ENCODE data around the gene RAB7A. TPM values are rescaled to one million over a fixed set of nuclear protein-coding genes. Genes with fewer than 3 reads are reported as not detected.

The RAB7A gene
- total RNA-seq, 1 experiment from 2014 or later = 284 TPM

GRCh38 chr3:128861491-128861890, 135.5 kb downstream of the RAB7A start:
- no TSS peak for BruUV-seq (replicated peaks)
- H3K27me3 ChIP-seq (replicated peaks; ENCODE audit: control insufficient read depth, insufficient read depth, low read length) = no peaks in the 10 kb centered on the region
- H3K9me3 ChIP-seq = peaks cover 23% of the 10 kb centered on the region
- H3K27ac Mint-ChIP-seq (ENCODE audit: unreplicated experiment) = no peak overlapping the region
- no peaks in the 10 kb centered on the region for H3K27me3 Mint-ChIP-seq (ENCODE audit: insufficient read depth, unreplicated experiment)
- H3K36me3 Mint-ChIP-seq (ENCODE audit: insufficient read depth, unreplicated experiment) = no peaks in the 10 kb centered on the region
- peaks cover 37% of the 10 kb centered on the region for H3K9me3 Mint-ChIP-seq (ENCODE audit: unreplicated experiment)
- H3K4me1 ChIP-seq = no peaks in the 10 kb centered on the region
- H3K4me3 Mint-ChIP-seq (ENCODE audit: unreplicated experiment) = no peak overlapping the region
- ChIA-PET POLR2A (no interaction called here), CTCF (no interaction called here)
- H3K4me1 Mint-ChIP-seq (ENCODE audit: low read depth, unreplicated experiment) = no peaks in the 10 kb centered on the region
- no peak for DNase-seq
- intact Hi-C loops (cut with micrococcal nuclease; ENCODE audit: unreplicated experiment) = no loop called here
- no peak overlapping the region for H3K4me3 ChIP-seq (ENCODE audit: low read depth, low read length)
- H3K36me3 ChIP-seq (ENCODE audit: control insufficient read depth, insufficient read depth, low read length) = no peaks in the 10 kb centered on the region
- TF ChIP-seq CTCF (IDR thresholded peaks at IDR 0.05; ENCODE audit: insufficient read depth in 1 of 2, low read depth in 1 of 2, low read length in 1 of 2, severe bottlenecking in 1 of 2, unreplicated experiment in 1 of 2) = no peak

GRCh38 chr3:128863560-128863959, 137.6 kb downstream of the RAB7A start:
- no TSS peak for BruUV-seq (replicated peaks)
- ChIA-PET CTCF (no interaction called here), POLR2A (no interaction called here)

More at GRCh38 chr3:128863560-128863959, 137.6 kb downstream of the RAB7A start:
- peaks cover 16% of the 10 kb centered on the region for H3K9me3 Mint-ChIP-seq (ENCODE audit: unreplicated experiment)
- H3K4me3 Mint-ChIP-seq (ENCODE audit: unreplicated experiment) = no peak overlapping the region
- intact Hi-C loops (cut with micrococcal nuclease; ENCODE audit: unreplicated experiment) = no loop called here
- no peak for DNase-seq
- H3K36me3 Mint-ChIP-seq (ENCODE audit: insufficient read depth, unreplicated experiment) = no peaks in the 10 kb centered on the region
- H3K27ac Mint-ChIP-seq (ENCODE audit: unreplicated experiment) = no peak overlapping the region
- no peaks in the 10 kb centered on the region for H3K36me3 ChIP-seq (ENCODE audit: control insufficient read depth, insufficient read depth, low read length)
- no peaks in the 10 kb centered on the region for H3K4me1 ChIP-seq
- H3K9me3 ChIP-seq = peaks cover 20% of the 10 kb centered on the region
- H3K4me1 Mint-ChIP-seq (ENCODE audit: low read depth, unreplicated experiment) = no peaks in the 10 kb centered on the region
- no peaks in the 10 kb centered on the region for H3K27me3 ChIP-seq (replicated peaks; ENCODE audit: control insufficient read depth, insufficient read depth, low read length)
- no peak overlapping the region for H3K4me3 ChIP-seq (ENCODE audit: low read depth, low read length)
- no peak for TF ChIP-seq CTCF (IDR thresholded peaks at IDR 0.05; ENCODE audit: insufficient read depth in 1 of 2, low read depth in 1 of 2, low read length in 1 of 2, severe bottlenecking in 1 of 2, unreplicated experiment in 1 of 2)
- H3K27me3 Mint-ChIP-seq (ENCODE audit: insufficient read depth, unreplicated experiment) = no peaks in the 10 kb centered on the region

Other genes with a start within 250 kb of the RAB7A start
- 12.5 and 13.3 TPM in 2 replicates for gene GATA2, start 233.0 kb upstream of the RAB7A start, total RNA-seq (2022)
- gene RPN1, start 75.4 kb upstream of the RAB7A start, total RNA-seq (2022) = 282 and 291 TPM in 2 replicates
- 60.0 and 60.7 TPM in 2 replicates for gene ACAD9, start 153.4 kb downstream of the RAB7A start, total RNA-seq (2022)

Measured in Caco-2 (cell line).